Smooth muscle cell of the brain vasculature (primary cell): Measurements from ENCODE around the gene ZNF311.

ENCODE experiments used
- DNase-seq: peaks from one replicate; pipeline ENCODE4 v3.0.0-alpha.2; 2012; ENCODE audit warnings: low read depth, low spot score

Gene ZNF311

GRCh38 chr6:29005183-29005885 lies at the start of gene ZNF311:
TSS of gene ZNF311 (minus strand) at chr6:29005315. CDS start at chr6:29003954, 1,361 bp downstream.
- no peak for DNase-seq

- DNase-seq, result no peak
These were observed 46.6 kb upstream of the ZNF311 start for GRCh38 chr6:29051680-29052079.

GRCh38 chr6:29045075-29045474 lies 40.0 kb upstream of the ZNF311 start, which contains the start of gene OR2W1:
TSS of gene OR2W1 (minus strand) at chr6:29045175. CDS start at chr6:29045175, 0 bp downstream.
- DNase-seq, result no peak

GRCh38 chr6:29035951-29036350 lies 30.8 kb upstream of the ZNF311 start:
- DNase-seq, result no peak

GRCh38 chr6:29028821-29029220 lies 23.7 kb upstream of the ZNF311 start:
- no peak for DNase-seq

GRCh38 chr6:29025927-29026585 lies 20.9 kb upstream of the ZNF311 start:
- DNase-seq, result no peak

GRCh38 chr6:29021434-29021833 lies 16.3 kb upstream of the ZNF311 start:
- DNase-seq, result no peak

- DNase-seq, result no peak
These were observed 14.5 kb upstream of the ZNF311 start for GRCh38 chr6:29019629-29020028.

- DNase-seq, result no peak
These were observed 12.3 kb upstream of the ZNF311 start for GRCh38 chr6:29017428-29017802.

- DNase-seq, result peak; percentile 64
These were observed 11.7 kb upstream of the ZNF311 start for GRCh38 chr6:29016559-29017427.

GRCh38 chr6:29014729-29015608 lies 9.9 kb upstream of the ZNF311 start:
- DNase-seq, result no peak

- DNase-seq, result no peak
These were observed 6.2 kb upstream of the ZNF311 start for GRCh38 chr6:29011276-29011734.

- DNase-seq, result no peak
These were observed 4.2 kb upstream of the ZNF311 start for GRCh38 chr6:29009358-29009757.

GRCh38 chr6:29008089-29008488 lies 3.0 kb upstream of the ZNF311 start:
- no peak for DNase-seq

GRCh38 chr6:28996844-28997510 lies 8.1 kb downstream of the ZNF311 start:
- DNase-seq, result no peak

GRCh38 chr6:28995093-28995650 lies 9.9 kb downstream of the ZNF311 start:
- DNase-seq, result no peak

- no peak for DNase-seq
These were observed 16.4 kb downstream of the ZNF311 start for GRCh38 chr6:28988536-28989311.

- peak; percentile 87 for DNase-seq
These were observed 19.5 kb downstream of the ZNF311 start for GRCh38 chr6:28985462-28986164.

- no peak for DNase-seq
These were observed 21.3 kb downstream of the ZNF311 start for GRCh38 chr6:28983838-28984237.
